GM21529 (cell line): ENCODE results near the gene CLPTM1.
A peak's percentile ranks its signal among the peaks of the same experiment; 100 is the strongest.
"Not testable (repeated sequence)": the region's sequence is repeated elsewhere in the genome, so short reads cannot be mapped to it uniquely, and the experiment has no call there.

Experiments
- ATAC-seq: cut with Tn5 transposase; IDR thresholded peaks from one replicate; pipeline ENCODE4 v1.9.1; 2021; ENCODE audit not compliant: unreplicated experiment

Gene CLPTM1

GRCh38 chr19:44954649-44955504 is at the start of gene CLPTM1:
CLPTM1 (plus strand) TSS chr19:44955380; CDS start chr19:44955396, 16 bp downstream.
- ATAC-seq: peak; percentile 70

- ATAC-seq: no peak
Measured at GRCh38 chr19:44905437-44906160, 49.6 kb upstream of the CLPTM1 start, which contains the start of gene APOE. APOE (plus strand) TSS chr19:44905796; CDS start chr19:44906625, 829 bp downstream.

DNA sequence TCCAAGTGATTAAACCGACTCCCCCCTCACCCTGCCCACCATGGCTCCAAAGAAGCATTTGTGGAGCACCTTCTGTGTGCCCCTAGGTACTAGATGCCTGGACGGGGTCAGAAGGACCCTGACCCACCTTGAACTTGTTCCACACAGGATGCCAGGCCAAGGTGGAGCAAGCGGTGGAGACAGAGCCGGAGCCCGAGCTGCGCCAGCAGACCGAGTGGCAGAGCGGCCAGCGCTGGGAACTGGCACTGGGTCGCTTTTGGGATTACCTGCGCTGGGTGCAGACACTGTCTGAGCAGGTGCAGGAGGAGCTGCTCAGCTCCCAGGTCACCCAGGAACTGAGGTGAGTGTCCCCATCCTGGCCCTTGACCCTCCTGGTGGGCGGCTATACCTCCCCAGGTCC is 47.6 kb upstream of the CLPTM1 start:
- no peak for ATAC-seq

- no peak for ATAC-seq
Measured at GRCh38 chr19:44908074-44908835, 46.9 kb upstream of the CLPTM1 start.

GRCh38 chr19:44908836-44909261 is 46.3 kb upstream of the CLPTM1 start:
- ATAC-seq: no peak

DNA sequence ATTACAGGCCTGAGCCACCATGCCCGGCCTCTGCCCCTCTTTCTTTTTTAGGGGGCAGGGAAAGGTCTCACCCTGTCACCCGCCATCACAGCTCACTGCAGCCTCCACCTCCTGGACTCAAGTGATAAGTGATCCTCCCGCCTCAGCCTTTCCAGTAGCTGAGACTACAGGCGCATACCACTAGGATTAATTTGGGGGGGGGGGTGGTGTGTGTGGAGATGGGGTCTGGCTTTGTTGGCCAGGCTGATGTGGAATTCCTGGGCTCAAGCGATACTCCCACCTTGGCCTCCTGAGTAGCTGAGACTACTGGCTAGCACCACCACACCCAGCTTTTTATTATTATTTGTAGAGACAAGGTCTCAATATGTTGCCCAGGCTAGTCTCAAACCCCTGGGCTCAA is 45.4 kb upstream of the CLPTM1 start:
- ATAC-seq: no peak

DNA sequence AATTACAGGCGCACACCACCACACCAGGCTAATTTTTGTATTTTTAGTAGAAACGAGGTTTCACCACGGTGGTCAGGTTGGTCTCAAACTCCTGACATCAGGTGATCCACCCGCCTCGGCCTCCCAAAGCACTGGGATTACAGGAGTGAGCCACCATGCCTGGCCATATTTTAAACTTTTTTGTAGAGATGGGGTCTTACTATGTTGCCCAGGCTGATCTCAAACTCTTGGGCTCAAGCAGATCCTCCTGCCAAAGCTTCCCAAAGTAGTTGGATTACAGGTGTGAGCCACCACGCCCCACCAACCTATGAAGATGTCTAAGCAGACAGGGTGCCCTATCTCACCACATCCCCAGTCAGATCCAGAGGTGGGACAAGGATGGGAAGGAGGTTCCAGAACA is 43.3 kb upstream of the CLPTM1 start:
- not testable (repeated sequence) for ATAC-seq

DNA sequence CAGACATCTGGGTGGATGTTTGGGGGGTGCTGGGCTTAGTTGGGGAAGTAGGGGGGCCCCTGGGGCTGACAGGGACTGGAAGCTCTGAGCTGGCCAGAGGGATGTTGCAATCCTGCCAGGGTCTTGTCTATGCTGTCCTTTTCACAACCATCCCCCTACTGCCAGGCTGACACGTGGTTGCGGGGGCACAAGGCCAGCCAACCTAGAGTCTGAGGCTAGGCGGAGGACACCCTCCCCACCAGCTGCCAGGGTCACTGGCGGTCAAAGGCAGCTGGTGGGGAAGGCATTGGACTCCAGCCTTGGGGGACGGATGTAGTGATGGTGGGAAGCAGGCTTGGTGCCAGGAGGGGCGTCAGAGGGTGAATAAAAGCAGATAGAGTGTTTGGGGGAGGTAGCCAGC is 42.3 kb upstream of the CLPTM1 start:
- ATAC-seq: no peak

DNA sequence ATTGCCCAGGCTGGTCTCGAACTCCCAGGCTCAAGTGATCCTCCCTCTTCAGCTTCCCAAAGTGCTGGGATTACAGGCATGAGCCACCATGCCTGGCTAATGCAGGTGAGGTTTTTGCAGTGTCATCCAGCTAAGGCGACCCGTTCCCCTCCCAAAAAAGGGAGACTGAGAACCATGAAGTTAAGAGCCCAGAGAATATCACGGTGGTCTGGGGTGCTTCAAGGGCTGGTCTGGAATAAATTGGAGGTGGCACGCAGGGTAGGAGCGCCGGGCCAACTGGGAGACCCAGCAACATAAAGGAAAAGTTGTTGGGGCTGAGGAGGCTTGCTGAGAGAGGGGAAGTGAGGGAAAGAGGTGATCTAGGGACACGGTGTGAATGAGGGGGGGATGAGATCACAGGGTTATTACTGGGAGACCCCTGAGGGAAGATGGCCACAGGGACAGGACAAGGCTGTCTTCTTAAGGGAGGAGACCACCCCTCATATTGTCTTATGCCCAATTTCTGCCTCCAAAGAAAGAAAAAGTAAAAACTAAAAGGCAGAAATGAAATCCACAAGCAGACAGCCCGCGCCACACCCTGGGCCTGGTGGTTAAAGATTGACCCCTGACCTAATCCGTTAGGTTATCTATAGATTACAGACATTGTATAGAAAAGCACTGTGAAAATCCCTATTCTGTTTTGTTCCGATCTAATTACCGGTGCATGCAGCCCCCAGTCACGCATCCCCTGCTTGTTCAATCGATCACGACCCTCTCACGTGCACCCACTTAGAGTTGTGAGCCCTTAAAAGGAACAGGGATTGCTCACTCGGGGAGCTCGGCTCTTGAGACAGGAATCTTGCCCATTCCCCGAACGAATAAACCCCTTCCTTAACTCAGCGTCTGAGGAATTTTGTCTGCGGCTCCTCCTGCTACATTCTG is 41.4 kb upstream of the CLPTM1 start:
- ATAC-seq: not testable (repeated sequence)

DNA sequence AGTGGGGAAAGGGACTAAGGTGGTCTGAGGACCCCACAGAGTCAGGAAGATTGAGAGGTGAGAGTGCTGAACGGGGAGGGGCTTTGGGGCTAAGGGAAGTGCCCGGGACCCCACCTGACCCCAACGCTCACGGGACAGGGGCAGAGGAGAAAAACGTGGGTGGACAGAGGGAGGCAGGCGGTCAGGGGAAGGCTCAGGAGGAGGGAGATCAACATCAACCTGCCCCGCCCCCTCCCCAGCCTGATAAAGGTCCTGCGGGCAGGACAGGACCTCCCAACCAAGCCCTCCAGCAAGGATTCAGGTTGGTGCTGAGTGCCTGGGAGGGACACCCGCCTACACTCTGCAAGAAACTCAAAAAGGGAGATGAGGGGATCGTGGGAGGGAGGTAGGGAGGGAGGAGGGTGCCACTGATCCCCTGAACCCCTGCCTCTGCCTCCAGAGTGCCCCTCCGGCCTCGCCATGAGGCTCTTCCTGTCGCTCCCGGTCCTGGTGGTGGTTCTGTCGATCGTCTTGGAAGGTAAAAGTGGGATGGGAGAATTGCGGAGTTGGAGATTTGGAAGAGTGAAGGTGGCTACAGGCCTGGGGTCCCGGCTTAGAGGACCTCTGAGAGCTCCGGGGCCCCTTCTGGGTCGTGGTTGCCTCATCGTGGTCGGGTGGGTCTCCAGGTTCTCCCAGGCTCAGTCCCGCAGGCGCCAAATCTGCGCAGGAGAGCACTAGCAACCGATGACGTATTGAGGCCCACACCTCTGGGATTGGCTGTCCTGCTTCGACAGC is 40.6 kb upstream of the CLPTM1 start, which contains the start of gene APOC1:
Gene APOC1 (plus strand): TSS at position 176 of the 774 bp plus-strand sequence. CDS start 284 bp downstream, at position 460.
- ATAC-seq: peak; percentile 94

DNA sequence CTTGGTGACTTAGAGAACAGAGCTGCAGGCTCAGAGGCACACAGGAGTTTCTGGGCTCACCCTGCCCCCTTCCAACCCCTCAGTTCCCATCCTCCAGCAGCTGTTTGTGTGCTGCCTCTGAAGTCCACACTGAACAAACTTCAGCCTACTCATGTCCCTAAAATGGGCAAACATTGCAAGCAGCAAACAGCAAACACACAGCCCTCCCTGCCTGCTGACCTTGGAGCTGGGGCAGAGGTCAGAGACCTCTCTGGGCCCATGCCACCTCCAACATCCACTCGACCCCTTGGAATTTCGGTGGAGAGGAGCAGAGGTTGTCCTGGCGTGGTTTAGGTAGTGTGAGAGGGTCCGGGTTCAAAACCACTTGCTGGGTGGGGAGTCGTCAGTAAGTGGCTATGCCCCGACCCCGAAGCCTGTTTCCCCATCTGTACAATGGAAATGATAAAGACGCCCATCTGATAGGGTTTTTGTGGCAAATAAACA is 30.9 kb upstream of the CLPTM1 start:
- no peak for ATAC-seq

DNA sequence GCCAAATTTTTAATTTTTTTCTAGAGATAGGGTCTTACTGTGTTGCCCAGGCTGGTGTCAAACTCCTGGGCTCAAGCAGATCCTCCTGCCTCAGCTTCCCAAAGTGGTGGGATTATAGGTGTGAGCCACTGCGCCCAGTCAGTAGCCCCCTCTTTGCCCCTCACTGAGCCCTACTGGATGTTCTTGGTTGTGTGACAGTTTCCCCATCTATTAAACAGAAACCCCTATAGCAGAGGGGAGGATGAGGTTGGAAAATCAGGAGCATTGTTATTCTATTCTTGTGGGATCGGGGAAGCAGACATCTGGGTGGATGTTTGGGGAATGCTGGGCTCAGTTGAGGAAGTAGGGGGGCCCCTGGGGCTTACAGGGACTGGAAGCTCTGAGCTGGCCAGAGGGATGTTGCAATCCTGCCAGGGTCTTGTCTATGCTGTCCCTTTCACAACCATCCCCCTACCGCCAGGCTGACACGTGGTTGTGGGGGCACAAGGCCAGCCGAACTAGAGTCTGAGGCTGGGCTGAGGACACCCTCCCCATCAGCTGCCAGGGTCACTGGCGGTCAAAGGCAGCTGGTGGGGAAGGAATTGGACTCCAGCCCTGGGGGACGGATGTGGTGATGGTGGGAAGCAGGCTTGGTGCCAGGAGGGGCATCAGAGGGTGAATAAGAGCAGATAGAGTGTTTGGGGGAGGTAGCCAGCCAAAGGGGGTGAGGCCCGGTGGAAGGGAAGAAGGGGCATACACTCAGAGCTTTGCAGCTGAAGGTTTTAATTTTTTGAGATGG is 29.9 kb upstream of the CLPTM1 start:
- no peak for ATAC-seq

- ATAC-seq: not testable (repeated sequence)
Measured at GRCh38 chr19:44926245-44927077, 28.7 kb upstream of the CLPTM1 start.

DNA sequence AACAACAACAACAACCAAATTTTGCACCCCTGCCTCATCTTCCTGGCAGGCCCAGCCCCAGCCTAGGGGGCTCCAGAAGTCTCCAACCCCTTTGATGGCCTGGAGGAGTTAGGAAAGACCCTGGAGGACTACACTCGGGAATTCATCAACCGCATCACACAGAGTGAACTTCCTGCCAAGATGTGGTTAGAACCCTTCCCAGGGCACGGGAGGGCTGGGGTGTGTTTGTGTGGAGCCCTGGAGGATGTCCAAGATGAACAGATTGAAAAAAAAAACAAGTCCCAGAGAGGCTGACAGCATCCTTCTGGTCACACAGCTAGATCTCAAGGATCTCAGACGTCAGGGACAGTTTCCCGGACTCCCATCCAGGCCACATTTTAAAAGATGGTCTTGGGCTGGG is 27.4 kb upstream of the CLPTM1 start:
- ATAC-seq: no peak

- ATAC-seq: no peak
Measured at GRCh38 chr19:44930088-44930487, 25.1 kb upstream of the CLPTM1 start.

- ATAC-seq: no peak
Measured at GRCh38 chr19:44931541-44931940, 23.6 kb upstream of the CLPTM1 start.

- ATAC-seq: no peak
Measured at GRCh38 chr19:44939668-44940067, 15.5 kb upstream of the CLPTM1 start.
